G401.6 (cell line): Measurements from ENCODE around the gene LGALS9B.
"Not testable (repeated sequence)": the region's sequence is repeated elsewhere in the genome, so short reads cannot be mapped to it uniquely, and the experiment has no call there.

Experiments
- FAIRE-seq: peaks from 2 replicates; lab custom pipeline; 2012; peaks lifted over from hg19 to GRCh38; lab: Jason Lieb, UNC

The LGALS9B gene

GRCh38 chr17:20467447-20467846, at the start of gene LGALS9B:
Gene LGALS9B, minus strand, starts transcription at chr17:20467539. Its CDS starts 69 bp downstream, at chr17:20467470.
- FAIRE-seq: not testable (repeated sequence)

DNA sequence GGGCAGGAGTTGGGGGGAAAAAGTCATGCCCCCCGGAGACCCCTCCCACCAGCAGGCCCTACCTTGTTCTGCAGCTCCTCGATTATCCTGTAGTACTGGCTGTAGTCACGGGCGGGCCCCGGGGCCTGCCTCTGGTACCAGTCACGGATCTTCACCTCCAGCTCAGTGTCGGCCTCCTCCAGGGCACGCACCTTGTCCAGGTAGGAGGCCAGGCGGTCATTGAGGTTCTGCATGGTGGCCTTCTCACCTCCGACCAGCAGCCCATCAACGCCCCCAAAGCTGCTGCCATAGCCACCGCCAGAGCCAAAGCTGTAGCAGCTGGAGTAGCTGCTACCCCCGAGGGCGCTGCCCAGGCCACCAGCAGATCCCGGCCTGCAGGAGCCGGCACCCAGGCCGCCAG, 49.6 kb upstream of the LGALS9B start:
- not testable (repeated sequence) for FAIRE-seq

GRCh38 chr17:20515099-20515498, 47.8 kb upstream of the LGALS9B start:
- FAIRE-seq: not testable (repeated sequence)

DNA sequence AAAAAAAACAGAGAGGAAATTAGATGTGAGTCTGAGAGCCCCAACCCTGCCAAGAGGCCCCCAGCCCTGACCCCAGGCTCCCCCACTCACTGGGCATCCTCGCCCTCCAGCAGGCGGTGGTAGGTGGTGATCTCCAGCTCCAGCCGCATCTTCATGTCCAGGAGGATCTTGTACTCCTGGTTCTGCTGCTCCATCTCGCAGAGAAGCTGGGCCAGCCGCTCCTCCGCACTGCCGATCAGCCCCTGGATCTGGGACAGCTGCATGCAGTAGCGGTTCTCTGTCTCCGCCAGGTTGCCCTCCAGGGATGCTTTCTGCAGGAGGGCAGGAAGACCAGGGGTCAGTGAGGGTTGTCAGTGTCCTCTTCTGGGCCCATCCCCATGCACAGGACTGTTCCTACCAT, 46.2 kb upstream of the LGALS9B start:
- not testable (repeated sequence) for FAIRE-seq

GRCh38 chr17:20512378-20512777, 45.0 kb upstream of the LGALS9B start:
- not testable (repeated sequence) for FAIRE-seq

- not testable (repeated sequence) for FAIRE-seq
Measured at GRCh38 chr17:20511778-20512177, 44.4 kb upstream of the LGALS9B start.

DNA sequence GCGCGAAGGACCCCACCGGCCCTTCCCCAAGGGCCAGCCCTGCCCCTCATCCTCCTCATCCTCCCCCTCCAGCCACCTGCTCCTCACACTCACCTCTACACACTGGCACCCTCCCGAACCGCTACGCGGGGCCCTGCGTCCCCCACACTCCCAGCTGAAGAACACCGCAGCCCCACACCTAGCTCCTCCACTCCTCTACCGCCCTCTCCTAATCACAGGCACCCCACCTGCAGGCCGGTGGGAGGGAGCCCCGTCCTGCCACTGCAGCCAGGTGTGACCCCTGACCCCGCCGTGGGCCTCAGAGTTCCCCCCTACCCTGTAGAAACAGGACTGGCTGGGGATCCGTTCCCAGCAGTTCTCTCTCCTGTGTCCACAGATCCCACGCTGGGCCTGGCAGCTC, 38.0 kb upstream of the LGALS9B start:
- FAIRE-seq: not testable (repeated sequence)

GRCh38 chr17:20504388-20505066, 37.2 kb upstream of the LGALS9B start:
- FAIRE-seq: not testable (repeated sequence)

- not testable (repeated sequence) for FAIRE-seq
Measured at GRCh38 chr17:20501896-20502295, 34.6 kb upstream of the LGALS9B start.

- FAIRE-seq: not testable (repeated sequence)
Measured at GRCh38 chr17:20500346-20500745, 33.0 kb upstream of the LGALS9B start.

- FAIRE-seq: not testable (repeated sequence)
Measured at GRCh38 chr17:20495420-20495819, 28.1 kb upstream of the LGALS9B start.

GRCh38 chr17:20494735-20495134, 27.4 kb upstream of the LGALS9B start:
- not testable (repeated sequence) for FAIRE-seq

DNA sequence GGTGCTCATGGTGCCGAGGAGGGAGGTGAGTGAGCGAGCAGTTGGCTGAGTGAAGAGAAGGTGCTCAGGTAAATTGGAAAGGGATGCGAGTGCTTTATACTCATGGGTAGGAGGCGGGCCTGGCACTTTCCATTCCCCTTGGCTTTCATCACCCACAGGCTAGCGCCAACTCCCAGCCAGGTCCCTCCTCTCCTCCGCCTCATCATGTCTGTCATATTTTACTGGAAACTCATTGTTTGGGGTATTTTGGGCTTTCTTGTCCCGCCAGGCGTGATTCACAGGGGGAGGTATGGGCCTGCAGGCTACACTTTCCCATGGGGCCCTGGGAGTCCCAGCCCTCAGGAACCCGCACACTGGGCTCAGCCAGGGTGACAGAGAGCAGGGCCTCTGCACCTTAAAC, 26.8 kb upstream of the LGALS9B start:
- FAIRE-seq: not testable (repeated sequence)

DNA sequence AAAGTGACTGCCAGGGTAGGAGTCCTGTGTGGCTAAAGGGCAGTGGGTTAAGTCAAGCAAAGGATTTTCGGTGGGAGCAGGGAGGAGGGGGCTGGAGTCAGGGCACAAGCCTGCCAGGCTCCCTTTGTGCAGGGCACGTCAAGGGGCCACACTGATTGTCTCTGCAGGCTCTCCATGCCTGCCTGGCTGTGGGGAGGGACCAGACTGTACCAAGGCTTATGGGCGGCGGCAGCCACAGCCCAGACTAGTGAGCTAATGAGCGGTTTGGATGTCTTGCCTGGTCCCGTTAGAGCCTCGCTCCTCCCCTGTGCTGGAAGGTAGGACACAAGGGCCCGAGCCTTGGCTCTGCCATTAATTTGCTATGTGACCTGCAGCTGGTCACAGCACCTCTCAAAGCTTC, 25.6 kb upstream of the LGALS9B start:
- not testable (repeated sequence) for FAIRE-seq

GRCh38 chr17:20492099-20492498, 24.8 kb upstream of the LGALS9B start:
- not testable (repeated sequence) for FAIRE-seq

DNA sequence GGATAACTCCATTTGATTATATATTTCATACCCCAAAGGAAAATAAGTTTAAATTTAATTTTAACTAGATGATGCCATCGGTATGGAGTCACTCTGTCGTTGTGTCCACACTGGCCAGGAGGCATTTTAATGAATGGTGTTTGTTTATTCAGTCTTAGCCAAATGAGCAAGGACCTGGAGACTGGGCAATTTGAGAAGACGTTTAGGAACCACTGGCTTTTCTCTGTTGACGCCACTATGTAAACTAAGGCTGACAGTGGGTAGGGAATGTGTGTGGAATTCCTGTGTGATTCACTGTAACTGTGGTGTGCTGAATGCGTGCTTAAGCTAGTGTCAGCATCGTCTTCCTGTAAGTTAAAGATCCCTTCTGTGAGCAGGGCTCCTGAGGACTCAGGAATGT, 17.6 kb upstream of the LGALS9B start:
- FAIRE-seq: not testable (repeated sequence)

GRCh38 chr17:20479889-20480591, 12.7 kb upstream of the LGALS9B start:
- not testable (repeated sequence) for FAIRE-seq

DNA sequence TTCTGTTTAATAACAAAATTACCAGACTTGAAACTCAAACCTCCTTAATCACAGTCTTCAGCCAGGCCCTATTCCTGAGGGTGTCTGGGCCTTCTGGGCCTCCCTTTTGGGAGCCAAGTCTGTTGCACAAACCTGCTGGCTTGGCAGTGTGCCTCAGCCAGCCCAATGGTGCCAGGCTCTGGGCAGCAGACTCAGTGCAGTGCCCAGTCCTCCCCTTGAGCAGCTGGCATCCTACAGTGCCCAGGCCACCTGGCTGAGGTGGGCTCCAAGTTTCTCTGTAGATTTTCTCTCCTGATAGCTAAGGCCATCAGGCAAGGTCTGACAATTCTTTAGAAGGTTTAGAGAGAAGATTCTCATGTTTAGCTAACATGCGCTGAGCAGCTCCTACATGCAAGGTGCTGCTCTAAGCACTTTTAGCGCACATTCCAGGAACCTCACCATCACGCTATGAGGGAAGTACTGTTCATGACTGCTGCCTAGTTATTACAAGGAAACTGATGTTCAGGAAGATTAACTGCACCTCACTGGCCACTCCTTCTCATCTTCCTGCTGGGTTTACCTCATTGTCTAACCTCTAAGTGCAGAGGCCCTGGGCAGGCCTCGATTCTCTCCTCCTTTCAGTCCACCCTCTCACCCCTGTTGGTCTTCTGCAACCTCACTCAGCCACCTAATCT, 10.2 kb upstream of the LGALS9B start:
- not testable (repeated sequence) for FAIRE-seq

DNA sequence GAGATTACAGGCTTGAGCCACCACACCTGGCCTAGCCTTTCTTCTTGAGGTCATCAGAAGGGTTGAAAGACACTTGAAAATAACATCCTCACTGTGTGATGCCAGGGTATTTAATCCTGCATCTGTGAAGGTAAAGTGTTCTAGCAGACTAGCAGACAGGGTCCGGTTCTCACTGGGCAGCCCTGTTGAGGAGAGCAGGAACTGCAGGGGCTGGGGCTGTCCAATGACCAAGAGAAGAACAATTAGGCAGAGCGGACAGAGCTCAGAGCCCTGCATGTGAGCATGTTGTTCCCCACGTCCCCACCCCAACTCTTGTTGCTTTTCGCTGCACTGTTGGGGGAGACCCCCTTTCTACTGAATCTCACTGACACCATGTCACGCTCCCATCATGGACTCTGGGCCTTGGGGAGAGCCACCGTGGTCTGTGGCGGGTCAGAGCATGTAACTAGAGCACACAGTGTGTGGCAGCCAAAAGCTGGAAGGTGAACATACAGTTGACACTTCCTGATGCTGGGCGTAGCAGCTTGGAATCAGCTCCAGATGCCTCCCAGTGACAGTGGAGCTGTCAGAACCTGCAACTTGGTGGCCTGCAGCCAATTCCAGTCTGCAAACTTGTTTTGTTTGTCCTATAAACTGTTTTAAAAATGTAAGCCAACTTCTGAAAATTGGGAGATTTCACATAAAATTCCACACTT, 7.9 kb upstream of the LGALS9B start:
- FAIRE-seq: not testable (repeated sequence)

- FAIRE-seq: not testable (repeated sequence)
Measured at GRCh38 chr17:20474081-20474480, 6.7 kb upstream of the LGALS9B start.

GRCh38 chr17:20469946-20470345, 2.6 kb upstream of the LGALS9B start:
- FAIRE-seq: not testable (repeated sequence)

GRCh38 chr17:20469107-20469506, 1.8 kb upstream of the LGALS9B start:
- FAIRE-seq: not testable (repeated sequence)
